Measurements from ENCODE around the gene MAML3.

Gene MAML3

DNA sequence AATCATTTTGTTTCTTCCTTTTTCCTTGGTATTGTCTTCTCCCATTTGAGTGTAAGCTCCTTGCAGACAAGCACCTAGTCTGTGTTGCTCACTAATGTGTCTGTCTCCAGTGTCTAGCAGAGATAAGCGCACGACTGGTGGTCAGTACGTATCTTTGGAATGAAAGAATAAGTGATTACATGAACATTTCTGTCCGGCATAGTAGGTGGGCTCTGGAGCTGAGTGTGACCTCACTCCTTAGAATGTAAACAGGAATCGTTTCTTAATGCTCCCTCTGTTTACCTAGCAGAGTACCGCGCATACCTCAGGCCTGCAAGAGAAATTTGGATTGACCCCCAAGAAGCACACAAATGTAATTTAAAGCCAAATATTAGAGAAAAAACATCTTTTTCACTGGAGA, 235.4 kb downstream of the MAML3 start:
- no peak for DNase-seq

- no peak for DNase-seq
These were observed 236.1 kb downstream of the MAML3 start for GRCh38 chr4:139917896-139918295.

DNA sequence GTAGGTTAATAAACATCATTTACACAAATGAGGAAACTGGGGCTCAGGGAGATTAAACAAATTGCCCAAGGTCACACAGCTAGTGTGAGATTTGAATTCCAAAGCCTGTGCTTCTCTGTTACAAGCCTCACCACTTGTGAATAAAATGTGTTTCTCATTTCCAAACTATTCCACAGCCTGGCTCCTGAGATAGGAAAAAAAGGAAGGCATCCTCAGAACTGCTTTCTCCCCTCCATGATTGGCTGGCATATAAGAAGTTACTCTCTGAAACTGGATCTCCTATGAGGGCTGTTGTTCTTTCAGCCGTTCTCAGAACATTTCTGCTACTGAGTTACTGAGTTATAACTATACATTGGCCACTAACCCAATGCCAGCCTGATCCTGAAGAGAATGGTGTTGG, 237.9 kb downstream of the MAML3 start:
- no peak for DNase-seq

- no peak for DNase-seq
These were observed 238.9 kb downstream of the MAML3 start for GRCh38 chr4:139915037-139915436.

- no peak for DNase-seq
These were observed 239.9 kb downstream of the MAML3 start for GRCh38 chr4:139913995-139914598.

- no peak for DNase-seq
These were observed 240.5 kb downstream of the MAML3 start for GRCh38 chr4:139913398-139913990.

GRCh38 chr4:139912445-139912844, 241.5 kb downstream of the MAML3 start:
- no peak for DNase-seq

DNA sequence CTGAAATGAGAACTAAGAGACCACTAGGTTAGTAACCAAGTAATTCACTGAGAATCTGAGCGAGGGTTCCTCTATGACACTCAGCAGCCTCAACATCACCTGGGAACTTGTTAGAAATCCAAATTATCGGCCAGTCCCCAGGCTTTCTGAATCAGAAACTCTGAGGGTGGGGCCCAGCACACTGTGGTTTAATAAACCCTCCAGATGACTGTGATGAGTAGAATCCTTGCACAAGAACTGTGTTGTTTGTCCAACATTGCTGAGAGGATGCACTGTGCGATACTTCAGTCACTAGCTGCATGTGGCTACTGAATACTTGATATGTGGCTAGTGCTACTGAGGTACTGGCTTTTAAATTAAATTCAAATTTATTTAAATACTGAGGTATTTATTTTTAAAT, 243.9 kb downstream of the MAML3 start:
- no peak for DNase-seq

DNA sequence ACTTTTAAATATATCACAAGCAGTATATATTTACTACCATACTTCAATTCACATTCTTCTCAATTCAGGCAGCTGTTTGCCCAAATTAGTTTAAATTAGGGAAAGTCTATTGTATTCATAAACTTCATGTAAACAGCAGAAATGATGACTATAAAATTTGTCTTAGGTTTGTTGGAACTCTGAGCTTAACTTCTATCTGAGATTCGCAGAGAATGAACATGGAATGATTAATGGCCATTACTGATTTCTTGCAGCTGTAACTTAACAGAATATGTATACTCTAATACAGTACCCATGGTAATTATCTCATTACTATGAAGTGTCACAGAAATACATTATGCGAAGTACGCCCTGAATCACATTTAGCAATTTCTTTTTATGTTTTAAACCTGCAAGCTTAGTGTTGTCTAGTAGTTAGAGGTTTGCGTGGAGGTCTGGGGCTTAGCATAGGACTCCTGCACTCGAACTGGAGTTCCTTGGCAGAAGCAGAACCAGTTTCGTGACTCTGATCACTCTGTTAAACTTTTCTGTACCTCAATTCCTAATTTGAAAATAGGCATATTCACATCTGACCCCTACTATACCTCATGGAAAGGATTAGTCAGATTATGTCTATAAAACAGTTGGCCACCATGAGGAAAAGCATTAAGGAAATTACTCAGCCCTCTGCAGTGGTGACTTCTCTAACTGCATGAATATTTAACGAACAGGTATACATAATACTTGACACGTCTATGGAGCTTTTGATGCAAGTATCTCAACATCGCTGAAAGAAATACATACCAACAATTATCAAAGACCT, 245.1 kb downstream of the MAML3 start:
- DNase-seq, result no peak

GRCh38 chr4:139907001-139907809, 246.8 kb downstream of the MAML3 start:
- no peak for DNase-seq

GRCh38 chr4:139905489-139905888, 248.5 kb downstream of the MAML3 start:
- DNase-seq, result no peak

- DNase-seq, result no peak
These were observed 249.6 kb downstream of the MAML3 start for GRCh38 chr4:139904406-139904805.

DNA sequence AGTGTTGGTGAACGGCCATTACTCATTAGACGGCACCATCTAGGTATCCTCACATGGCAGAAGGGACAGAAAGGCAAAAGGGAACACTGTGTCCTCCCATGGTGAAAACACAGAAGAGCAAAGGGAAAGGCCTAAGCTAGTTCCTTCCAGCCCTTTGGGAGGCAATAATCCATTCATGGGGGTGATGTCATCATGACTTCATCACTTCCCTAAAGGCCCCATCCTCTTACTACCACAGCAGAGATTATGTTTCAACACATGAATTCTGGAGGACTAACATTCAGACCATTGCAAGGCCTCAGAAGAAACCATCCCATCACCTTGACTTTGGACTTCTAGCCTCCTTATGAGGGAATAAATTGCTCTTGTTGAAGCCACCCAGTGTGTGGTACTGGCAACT, 250.1 kb downstream of the MAML3 start:
- no peak for DNase-seq

DNA sequence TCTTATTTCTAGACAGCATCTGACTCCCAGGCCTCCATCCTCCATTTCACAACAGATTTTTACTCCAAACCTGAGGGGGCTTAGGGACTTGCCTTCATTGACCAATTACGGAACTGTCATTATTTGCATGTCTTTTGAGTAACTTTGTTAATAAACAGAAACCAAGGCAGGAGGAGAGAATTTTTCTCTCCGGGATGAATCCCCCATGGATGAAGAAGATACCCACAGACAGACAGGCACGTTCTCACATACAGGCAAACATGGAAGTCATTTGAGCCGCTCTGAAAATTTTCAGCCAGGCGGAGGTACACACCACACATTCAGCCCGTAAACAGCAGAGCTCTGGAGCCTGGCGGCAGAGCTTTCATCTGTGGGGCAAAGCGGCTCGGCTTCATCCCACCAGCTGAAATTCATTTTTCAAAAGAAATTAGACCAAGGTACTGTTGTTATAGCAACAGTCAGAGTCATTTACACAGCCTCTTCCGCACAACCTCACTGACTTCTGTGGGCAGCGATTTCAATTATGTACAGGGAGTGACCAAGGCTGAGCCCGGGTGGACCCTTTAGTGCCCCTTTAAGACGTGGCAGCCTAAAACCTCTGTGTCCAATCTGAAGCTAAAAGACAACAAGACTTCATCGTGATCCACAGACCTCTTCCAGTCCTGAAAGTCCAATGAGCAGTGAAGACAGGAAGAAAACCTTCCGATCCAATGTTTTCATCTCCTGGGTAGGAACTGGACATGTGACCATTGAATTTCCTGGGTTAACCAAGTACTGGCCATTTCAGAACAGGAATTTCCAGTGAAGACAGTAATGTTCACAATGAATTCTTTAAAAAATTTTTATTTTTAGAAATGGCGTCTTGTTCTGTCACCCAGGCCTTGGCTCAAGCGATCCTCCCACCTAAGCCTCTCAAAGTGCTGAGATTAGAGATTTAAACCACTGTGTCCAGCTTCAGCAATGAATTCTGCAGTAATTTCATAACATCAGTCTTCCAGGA, 251.4 kb downstream of the MAML3 start:
- no peak for DNase-seq

- DNase-seq, result no peak
These were observed 252.3 kb downstream of the MAML3 start for GRCh38 chr4:139901531-139902320.

- no peak for DNase-seq
These were observed 253.0 kb downstream of the MAML3 start for GRCh38 chr4:139900964-139901376.

- DNase-seq, result no peak
These were observed 254.6 kb downstream of the MAML3 start for GRCh38 chr4:139899346-139899745.

- no peak for DNase-seq
These were observed 255.7 kb downstream of the MAML3 start for GRCh38 chr4:139898293-139898692.

DNA sequence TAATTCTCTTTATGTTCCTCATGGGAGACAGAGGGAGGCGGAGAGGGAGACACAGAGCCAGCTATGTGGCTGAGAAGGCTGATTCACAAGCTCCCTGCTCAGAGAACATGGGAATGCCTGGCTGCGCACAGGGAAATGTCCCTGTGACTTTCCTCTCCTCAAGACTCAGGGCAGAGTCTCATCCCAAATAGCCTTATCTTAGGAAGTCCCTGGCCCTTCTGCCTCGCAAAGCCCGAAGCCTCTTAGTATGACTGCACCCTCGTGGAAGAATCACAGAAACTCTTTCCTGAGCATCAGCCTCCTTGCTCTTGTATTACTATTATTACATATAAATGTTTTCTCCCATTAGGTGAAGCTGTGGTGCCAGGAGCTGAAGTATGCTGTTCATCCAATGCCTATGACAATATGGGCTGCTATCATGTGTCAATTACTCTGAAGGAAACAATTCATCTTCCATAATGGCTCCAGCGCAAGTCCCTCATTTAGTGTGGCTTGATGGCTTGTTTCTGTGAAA, 257.8 kb downstream of the MAML3 start:
- DNase-seq, result no peak

GRCh38 chr4:139893801-139894200, 260.2 kb downstream of the MAML3 start:
- no peak for DNase-seq
